DMS153 treated with DMSO at 0.1 percent for 48 hours (cell line): Measurements from ENCODE around the gene RARG.
A peak's percentile ranks its signal among the peaks of the same experiment; 100 is the strongest.
"Not testable (repeated sequence)": the region's sequence is repeated elsewhere in the genome, so short reads cannot be mapped to it uniquely, and the experiment has no call there.

ENCODE experiments used
- DNase-seq: peaks from one replicate; lab custom pipeline; 2025; ENCODE audit not compliant: unreplicated experiment; lab: John Stamatoyannopoulos, UW

RARG gene

DNA sequence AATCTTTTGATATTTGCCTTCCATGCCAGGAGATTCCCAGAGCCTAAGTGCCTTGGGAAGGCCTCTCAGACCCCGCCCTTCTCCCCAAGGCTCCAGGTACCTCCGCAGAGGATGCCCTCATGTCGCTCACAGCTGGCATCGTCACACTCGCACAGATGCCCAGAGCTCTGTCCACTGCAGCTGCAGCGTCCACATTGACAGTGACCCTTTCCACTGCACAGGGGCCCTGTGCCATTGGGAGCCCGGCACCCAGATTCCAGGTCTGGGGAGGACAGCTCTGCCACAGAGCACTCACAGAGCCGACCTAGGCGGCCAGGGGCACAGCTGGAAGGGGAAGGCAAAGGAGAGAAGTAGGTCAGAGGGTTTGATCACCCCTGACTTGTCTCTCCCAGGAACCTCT, 39.0 kb downstream of the RARG start:
- no peak for DNase-seq

DNA sequence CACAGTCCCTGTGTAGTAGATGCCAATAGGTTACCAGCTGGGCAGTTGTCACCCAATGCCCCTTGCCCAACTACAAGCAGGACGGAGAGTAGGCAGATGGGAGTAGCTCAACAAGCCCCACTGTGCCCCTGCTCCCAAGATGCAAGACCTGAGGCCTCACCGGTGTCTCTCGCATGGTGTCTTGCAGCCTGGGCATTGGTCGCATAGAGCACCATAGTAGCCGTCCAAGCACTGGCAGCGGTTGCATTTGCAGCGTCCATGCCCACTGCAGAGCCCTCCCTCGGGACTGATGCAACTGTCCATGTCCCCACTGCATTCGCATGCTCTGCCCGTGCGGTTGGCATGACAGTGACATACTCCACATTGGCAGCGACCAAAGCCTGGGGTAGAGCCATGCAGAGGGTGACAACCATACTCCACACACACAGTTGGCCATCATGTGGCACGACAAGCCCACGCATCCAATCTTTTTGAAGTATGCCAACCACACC, 39.4 kb downstream of the RARG start:
- DNase-seq: no peak

DNA sequence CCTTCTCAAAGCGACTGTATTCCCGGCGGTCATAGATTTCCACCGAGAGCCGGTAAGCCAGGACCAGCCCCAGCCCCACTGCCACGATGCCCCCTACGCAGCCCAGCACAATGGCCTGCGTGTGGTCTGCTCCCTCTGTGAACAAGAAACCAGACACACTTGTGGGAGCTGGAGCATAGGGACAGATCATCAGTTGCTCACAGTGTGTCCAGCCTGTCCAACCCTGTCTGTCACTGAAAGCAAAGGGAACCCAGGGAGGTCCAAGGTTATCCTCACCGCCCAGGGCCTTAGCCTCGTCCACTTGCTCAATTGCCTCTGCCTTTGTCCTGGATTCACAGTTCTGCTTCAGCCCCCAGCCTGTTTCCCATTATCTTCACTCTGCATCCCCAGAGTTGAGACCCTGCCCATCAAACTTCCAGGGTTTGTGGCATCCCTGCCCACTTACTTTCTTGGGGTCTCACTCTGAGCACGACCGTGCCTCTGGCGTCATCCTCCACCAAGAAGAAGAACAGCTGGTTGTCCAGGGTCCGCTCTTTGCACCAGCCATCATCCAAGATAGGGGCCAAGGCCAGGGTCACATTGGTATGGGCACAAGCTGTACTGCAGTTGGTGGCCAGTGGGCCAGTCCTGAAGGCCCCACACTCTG, 40.0 kb downstream of the RARG start:
- DNase-seq: no peak

DNA sequence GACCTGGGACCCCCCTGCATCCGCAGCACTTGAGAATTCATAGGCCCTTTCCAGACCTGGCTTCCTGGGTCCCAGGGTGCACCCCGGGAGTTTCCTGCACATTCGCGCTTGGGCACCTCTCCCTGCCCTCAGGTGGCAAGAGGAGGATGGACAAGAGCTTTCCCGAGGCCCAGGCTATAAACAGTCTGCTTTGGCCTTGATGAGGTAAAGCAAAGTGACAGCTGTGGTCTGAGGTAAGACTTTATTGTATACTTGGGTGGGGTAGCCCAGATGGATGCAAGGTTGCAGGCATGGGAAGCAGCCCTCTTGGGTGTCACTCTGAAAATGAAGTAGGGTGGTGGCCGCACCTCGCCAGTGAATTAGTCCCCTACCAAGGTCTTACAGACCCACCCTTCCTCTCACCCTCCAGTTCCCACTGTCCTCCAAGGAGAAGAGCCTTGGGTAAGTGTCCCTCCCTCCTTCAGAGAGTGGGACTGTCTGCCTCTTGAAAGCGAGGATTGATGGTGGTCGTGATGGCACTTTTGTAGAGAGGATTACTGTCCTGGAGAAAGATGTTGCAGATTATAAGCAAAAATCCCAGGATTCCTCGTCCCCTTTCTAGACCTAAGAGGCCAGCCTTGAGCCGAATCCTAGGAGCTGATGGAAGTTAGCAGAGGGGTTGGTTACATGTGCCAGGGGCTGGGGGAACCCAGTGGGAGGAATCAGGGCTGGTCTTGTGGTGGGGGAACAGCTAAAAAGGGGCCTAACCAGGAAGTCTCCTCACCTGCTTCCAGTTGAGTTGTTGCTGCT, 40.7 kb downstream of the RARG start:
- DNase-seq: no peak

DNA sequence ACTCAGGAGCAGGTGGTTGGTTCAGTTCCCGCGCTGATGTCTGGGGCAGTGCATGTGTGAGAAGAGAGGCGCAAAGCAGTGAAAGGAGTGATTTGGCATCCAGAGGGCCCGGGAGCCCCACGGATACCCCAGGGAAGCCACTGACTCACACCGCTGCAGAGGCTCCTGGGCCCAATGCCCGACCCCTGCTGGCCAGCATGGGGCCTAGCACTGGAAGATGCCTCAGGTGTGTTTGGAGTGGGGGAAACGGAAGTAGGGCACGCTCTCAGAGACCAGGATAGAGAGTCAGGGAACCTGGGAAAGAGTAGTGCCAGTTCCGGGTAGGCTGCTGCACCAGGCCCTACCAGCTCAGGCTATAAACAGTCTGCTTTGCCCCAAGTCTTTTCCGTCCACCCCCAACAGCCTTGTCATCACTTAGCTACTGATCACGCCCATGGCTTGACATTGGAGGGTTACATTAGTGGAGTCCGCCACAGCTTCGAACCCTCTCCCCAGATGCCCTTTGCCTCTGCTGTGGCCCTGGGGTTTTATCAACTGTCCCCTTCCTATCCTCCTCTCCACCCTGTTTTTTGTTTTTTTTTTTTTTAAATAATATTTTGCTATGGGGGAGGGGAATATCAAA, 41.8 kb downstream of the RARG start:
- no peak for DNase-seq

DNA sequence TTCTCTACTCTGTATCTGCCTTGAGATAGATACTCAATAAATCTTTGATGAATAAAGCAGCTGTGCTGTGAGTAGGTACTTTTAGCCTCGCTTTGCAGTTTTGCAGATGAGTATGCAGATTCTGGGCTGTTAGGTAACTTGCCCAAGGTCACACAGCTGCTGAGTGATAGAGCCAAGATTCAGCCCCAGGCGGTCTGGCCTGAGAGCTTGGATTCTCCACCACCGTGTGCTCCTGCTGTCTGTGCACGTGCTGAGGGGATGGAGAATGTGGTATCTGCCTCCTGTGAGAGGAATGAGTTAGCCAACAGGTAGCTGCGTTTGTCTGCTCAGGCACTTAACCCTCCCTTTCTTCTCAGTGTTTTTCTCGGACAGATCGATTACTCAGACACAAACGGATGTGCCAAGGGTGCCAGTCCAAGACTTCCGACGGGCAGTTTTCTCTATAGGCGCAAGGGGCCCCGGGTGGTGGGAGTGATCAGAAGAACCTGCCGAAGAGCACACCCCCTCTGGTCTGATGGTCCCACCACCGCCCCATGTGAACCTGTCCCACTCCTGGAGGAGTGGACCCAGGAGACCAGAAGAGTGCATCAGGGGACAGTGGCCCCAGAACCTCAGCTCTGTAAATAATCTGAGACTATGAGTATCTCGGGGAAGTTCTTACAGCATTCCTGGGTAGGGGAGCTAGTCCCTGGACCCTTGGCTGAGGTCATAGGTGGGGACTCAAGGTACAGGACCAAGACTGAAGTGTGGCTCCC, 44.7 kb downstream of the RARG start:
- DNase-seq: no peak

DNA sequence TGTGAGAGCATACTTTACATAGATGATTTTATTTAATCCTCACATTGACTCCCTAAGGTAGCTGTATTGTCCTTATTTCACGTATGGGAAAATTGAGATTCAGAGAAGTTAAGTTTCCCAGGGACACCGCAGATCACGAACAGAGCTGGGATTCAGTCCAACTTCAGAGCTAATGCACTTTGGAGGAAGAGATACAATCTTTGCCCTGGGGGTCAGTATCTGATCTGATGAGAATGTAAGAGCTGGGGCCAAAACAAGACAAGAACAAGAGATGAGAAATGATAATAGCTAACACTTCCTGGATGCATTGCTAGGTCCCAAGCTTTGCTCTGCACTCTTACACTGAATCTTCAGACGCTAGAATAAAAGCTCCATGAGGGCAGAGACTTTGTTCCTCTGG, 45.3 kb downstream of the RARG start:
- DNase-seq: no peak

DNA sequence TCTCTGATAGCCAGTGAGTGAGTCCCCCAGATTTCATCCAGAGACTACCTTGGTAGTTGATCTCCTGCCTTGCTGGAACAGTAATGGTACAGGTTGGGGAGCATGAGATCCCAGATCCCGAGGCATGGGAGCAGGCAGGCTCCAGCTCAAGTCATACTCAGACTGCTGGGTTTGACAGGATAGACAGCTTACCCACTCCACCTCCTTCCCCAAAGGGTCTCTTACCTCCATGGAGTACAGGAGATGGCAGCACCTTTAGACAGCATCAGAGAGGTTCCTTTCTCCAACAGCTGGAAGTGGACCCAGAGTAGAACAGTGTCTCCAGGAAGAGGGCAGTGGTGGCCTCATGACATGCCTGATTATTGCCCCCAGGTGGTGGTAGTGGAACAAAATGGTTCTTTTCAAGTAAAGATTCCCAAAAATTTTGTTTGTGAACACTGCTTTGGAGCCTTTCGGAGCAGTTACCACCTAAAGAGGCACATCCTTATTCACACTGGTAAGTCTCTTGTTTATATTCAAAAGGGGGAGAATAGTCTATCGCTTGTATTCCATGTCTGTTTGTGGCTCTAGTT, 46.3 kb downstream of the RARG start:
- DNase-seq: no peak

DNA sequence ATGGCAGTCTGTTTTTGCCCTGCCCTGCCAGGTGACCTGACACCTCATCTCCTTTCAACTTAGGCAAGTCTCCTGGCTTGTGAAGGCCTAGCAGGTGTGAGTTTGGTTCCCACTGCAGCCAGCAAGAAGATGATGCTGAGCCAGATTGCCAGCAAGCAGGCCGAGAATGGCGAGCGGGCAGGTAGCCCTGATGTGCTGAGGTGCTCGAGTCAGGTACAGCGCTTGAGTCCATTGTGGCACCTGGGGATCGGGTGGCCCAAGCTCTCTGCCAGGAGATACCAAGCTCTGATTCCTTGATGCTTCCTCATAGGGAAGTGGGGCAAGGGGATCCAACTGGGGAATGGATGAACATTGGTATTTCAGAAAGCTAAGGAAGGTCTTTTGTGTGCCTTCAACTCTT, 47.2 kb downstream of the RARG start:
- DNase-seq: no peak

DNA sequence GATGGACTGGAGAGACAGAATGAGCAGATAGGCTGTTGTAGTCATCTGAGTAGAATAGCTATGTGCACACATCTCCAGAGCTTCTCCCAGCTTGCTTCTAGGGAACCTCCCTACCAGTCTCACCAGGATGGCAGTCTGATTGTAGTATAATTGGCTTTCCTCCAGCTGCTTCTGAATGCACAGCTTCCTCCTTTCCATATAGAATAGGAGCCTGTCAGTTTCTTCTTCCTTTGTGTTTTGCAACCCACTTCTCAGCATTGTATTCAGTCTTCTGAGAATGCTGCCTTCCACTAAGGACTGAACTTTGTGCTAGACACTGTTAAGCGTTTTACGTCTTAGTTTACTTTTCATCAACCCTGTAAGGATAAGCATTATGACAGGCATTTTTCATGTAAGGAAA, 49.1 kb downstream of the RARG start:
- DNase-seq: no peak

DNA sequence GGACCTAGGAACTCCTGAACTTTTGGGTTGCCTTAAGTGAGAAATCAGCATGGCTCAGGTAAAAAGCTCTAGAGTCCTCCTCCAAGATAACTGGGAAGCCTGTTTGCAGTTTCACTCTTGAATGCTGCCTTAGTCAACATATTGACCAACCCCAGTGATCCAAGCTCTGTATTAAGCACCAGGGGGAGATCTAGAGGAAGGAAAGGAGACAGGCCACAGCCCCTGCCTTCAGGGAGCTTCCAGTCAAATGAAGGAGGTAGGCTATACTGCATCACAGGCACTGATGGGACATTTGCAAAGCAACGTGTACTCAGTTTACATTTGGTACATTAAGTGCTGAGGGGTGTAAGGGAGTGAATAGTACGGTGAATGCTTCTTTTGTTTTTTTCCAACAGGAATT, 50.1 kb downstream of the RARG start:
- DNase-seq: no peak

DNA sequence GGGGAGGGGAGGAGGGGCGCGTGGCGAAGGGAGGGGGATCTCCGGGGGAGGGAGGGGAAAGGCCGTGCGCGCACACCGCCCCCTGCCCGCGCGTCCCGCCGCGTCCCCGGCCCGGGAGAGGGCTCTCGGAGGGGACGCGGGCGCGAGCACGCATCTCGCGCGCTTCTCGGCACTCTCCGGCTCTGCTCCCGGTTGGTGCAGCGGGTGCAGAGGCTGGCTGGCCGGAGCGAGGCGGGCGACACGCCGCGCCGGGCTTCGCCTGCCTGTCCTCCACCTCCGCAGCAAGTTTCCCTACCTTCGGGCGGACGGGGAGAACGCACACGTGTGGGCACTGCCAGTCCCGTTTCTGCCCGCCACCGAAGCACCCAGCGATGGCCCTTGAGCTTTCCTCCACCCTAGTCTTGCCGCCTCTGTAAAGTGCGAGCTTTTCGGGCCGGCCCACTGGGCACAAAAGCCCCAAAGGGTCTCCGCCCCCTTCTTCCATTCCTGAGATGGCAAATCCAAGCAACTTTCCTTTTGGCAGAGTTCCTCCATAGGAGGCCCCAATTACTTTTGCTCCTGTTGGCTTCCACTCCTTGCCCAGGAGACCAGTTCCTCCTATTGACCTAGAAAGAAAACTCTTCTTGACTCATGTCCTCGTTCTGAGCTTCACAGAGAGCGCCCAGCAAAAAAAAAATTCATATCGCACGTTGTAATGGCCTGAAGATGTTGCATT, 50.9 kb downstream of the RARG start:
- peak; percentile 36 for DNase-seq

DNA sequence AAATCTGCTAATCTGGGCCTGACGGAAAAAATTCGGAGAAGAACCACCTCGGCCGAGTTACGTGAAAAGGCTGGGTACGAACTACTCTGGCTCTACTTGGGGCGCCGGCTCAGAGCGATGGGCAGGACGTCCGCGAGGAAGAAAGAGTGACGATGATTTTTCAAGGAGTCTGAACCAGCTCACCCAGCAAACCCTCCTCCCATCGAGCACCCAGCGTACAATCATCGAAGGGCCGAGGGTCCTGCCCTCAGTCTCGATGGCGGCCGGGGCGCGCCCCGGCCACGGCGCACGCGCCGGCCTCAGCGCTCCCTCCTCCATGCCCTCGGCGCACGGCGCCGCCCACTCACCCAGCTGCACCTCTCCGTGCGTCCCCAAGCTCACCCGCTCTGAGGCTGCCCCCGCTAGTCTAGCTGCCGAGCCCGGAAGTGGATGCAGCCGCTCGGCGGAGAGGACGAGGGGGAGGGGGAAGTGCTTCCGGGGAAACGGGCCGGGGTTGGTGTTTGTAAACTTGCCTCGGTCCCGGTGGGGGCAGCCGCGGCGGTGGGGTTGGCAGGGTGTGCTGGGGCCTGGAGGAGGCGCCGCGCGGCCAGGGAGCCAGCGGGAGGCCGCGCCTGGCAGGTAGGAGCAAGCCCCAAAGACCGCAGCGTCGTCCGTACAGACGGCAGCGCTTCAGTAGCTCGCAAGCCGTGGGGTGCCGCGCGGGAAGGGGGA, 51.6 kb downstream of the RARG start, which contains the start of the genes CSAD and ZNF740:
Gene CSAD, minus strand, starts transcription at position 706 of the 711 bp plus-strand sequence. CDS start 7,455 bp downstream, outside the sequence.
Gene ZNF740, plus strand, starts transcription at position 503 of the 711 bp plus-strand sequence. CDS start 1,262 bp downstream, outside the sequence.
- DNase-seq: peak; percentile 88

DNA sequence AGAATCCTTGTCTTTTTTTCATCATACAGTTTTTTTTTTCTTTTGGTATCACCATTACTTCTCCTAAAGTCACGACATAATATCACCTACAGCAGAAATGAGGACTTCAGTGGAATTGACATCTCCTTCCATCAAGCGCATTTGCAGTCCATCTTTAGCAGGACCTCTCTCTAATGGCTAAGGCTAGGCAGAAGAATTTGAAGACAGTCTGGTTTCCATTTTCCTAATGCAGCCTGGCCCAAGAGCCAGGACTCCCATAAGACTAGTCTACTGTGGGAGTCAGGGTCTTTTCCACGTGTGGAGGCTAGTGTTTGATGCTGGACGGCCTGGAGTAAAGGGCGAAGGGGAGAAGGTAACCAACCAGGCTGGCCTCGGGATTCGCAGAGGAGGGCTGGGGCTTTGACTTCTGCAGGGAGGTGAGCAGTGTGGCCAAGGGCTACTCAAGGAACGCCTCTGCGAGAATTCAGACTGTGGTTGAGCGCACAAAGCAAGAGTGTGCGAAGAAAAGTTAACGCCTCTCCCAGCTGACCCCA, 52.3 kb downstream of the RARG start:
- DNase-seq: no peak

DNA sequence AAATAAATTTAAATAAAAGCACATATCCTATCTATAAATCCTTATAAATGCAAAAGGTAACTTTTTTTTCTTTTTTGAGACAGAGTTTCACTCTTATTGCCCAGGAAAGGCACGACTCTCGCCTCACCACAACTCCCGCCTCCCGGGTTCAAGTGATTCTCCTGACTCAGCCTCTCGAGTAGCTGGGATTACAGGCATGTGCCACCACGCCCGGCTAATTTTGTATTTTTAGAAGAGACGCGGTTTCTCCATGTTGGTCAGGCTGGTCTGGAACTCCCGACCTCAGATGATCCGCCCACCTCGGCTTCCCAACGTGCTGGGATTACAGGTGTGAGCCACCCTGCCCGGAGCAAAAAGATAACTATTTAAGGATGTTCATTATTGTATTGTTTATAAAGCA, 53.2 kb downstream of the RARG start:
- not testable (repeated sequence) for DNase-seq

DNA sequence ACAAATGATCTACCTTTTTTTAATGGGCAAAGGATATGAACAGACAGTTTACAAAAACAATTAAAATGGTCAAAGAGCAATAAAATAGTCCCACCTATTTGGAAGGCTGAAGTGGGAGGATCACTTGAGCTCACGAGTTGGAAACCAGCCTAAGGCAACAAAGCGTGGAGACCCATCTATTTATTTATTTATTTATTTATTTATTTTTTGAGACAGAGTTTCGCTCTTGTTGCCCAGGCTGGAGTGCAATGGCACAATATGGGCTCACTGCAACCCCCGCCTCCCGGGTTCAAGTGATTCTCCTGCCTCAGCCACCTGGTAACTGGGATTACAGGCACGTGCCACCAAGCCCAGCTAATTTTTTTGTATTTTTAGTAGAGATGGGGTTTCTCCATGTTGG, 54.6 kb downstream of the RARG start:
- DNase-seq: peak; percentile 4

DNA sequence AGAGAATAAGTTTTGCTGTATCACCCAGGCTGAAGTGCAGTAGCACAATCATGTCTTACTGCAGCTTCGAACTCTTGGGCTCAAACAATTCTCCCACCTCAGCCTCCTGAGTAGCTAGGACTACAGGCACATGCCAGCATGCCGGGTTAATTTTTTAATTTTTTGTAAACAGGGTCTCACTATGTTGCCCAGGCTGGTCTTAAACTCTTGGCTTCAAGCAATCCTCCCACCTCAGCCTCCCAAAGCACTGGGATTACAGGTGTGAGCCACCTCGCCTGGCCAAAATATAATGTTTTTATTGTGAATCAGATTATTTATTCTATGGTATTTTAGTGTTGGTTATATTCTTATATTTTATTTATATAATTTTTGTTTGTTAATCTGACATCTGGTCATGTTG, 55.3 kb downstream of the RARG start:
- DNase-seq: no peak

DNA sequence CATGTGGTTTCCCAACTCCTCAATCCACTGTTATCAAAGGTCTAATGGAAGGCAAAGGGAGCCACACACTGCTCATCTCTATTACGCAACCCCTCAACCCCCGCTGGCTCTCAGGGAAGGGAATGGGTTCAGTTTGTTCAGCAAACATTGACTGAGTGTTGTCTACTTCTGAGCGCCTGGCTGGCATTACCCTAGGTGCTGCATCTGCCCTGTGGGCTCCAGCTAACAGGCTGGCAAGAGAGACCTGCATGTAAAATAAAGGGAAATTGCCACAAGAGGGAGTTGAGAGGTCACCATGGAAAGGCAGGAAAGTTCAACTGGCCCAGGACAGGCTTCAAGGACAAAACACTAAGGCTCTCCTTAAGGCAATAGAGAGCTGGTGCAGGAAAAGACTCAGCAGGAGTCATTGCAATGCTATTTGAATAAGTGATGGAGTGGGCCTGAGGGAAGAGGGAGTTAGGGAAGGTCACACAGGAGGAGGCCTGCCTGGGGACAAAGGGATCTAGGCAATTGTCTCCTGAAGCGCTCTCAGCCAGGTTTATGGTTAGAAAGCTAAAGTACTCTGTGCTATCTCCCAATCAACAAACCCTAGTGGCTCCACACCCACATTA, 57.0 kb downstream of the RARG start:
- DNase-seq: peak; percentile 88
